Transverse colon (tissue), 4 donors: ENCODE results near the gene SLC34A1. TPM values are rescaled to one million over a fixed set of nuclear protein-coding genes. Genes with fewer than 3 reads are reported as not detected.

Source experiments
- DNase-seq: peaks from one replicate; pipeline ENCODE4 v3.0.0-alpha.2; 2019
- H3K27ac ChIP-seq, 4 donors: fragments of 200-600 bp; sonication (generic); 2 replicates each; pipeline ENCODE4 v1.5.1; 2016 to 2018; ENCODE audit warnings: inconsistent platforms in 4 of 4
- H3K27me3 ChIP-seq: fragments of 200-600 bp; sonication (generic); 2 replicates; pipeline ENCODE4 v1.5.1; 2017; ENCODE audit warnings: inconsistent platforms
- H3K36me3 ChIP-seq, 4 donors: fragments of 200-600 bp; sonication (generic); 2 replicates each; pipeline ENCODE4 v1.5.1; 2017 to 2019; ENCODE audit warnings: inconsistent platforms in 4 of 4
- H3K4me1 ChIP-seq, 4 donors: fragments of 200-600 bp; sonication (generic); 2 replicates each; pipeline ENCODE4 v1.5.1; 2017 to 2020; ENCODE audit warnings: inconsistent platforms in 4 of 4
- H3K4me3 ChIP-seq, 4 donors: fragments of 200-600 bp; sonication (generic); 1 replicate in 1 of 4; 2 replicates in 3 of 4; pipeline versions ENCODE4 v1.5.1 to v1.6.1; 2017 to 2019; ENCODE audit warnings: inconsistent platforms in 4 of 4
- H3K9me3 ChIP-seq, 2 donors: fragments of 200-600 bp; sonication (generic); 2 replicates each; pipeline ENCODE4 v1.5.1; 2017 to 2019; ENCODE audit warnings: inconsistent platforms in 2 of 2
- EP300 ChIP-seq: sonication (generic); formaldehyde crosslinking; IDR thresholded peaks from one replicate; pipeline ENCODE4 v1.6.1; 2017; ENCODE audit warnings: antibody characterized with exemption, low read depth
- POLR2A ChIP-seq: fragments of 450-650 bp; IDR thresholded peaks from one replicate; pipeline ENCODE4 v1.6.1; 2016; ENCODE audit warnings: antibody characterized with exemption, mild to moderate bottlenecking, moderate library complexity
- POLR2AphosphoS5 ChIP-seq, 3 donors: sonication (generic); formaldehyde crosslinking; IDR thresholded peaks; one replicate each; pipeline ENCODE4 v1.6.1; 2016; ENCODE audit warnings: antibody characterized with exemption in 3 of 3
- WGBS, 2 donors: methylation state at CpG; one replicate each; pipeline ENCODE4 v1.1.5; 2018; ENCODE audit warnings: low coverage in 1 of 2; 5-methylcytosine and 5-hydroxymethylcytosine counted together
- in situ Hi-C, 4 donors: fragments of 200-750 bp; cut with MboI; loops; one replicate each; pipeline versions ENCODE4 v1.15.0 to v1.15.1; 2017; ENCODE audit warnings: low sequenced_read_pairs in 3 of 4, low pct_ligation_motif_present in 1 of 4, low pct_unique_long_range_greater_than_20kb in 1 of 4
- intact Hi-C: fragments of 100-400 bp; cut with DNase I; formaldehyde crosslinking; loops from one replicate; pipeline ENCODE4 v1.15.1; 2023; ENCODE audit warnings: low total_unique reads
- total RNA-seq, 4 donors: library from RNA; depleted of rRNA; stranded (reverse); fragments of >200 nt; gene quantifications; one replicate each; pipeline ENCODE4 v1.1.0, GENCODE V29; 2016
- TF ChIP-seq, protein P1 (sequence below), 5 experiments: fragments of 200-600 bp in 3 of 5; fragments of 450-650 bp in 2 of 5; sonication (generic) in 3 of 5; IDR thresholded peaks; 1 replicate in 2 of 5; 2 replicates in 3 of 5; pipeline ENCODE4 v1.5.1; 2016 to 2017; ENCODE audit warnings: antibody characterized with exemption in 5 of 5, inconsistent platforms in 3 of 5, mild to moderate bottlenecking in 2 of 5, moderate library complexity in 1 of 5

Gene SLC34A1
- total RNA-seq, 4 donors from 2014 or later = 0.55 TPM; not detected in 3

DNA sequence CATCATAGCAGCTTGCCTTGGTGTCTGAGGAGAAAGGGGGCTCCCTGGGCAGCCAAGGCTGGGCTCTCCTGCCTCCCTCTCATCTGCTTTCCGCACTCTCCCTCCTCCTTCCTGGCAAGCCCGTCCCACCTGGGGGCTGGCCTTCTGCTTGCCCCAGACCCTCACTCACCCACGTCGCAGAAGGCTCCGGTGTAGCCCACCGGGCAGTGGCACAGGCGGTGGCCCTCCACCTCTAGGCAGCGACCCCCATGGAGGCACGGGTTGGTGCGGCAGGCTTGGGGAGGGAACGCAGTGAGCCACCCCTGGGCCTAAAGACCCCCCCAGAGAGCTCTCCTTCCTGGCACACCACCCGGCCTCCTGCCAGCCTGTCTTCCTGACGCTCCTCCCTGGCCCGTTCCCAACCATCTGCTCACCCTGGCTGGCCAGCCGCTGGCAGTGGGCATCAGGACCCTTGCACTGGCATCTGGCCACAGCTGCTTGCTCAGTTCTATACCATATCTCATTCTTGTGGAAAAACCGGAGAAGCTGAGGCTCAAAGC is 20.5 kb downstream of the SLC34A1 start:
- Histone ChIP-seq H3K9me3 (no peaks in the 10 kb centered on the region), H3K27me3 (peaks cover 42% of the 10 kb centered on the region), H3K4me3 (peak overlapping the region in 3 of 4 donors; percentile 34 to 81 (median 60)), H3K4me1 (peaks cover 20 to 47% (median 39%) of the 10 kb centered on the region in 4 donors), H3K36me3 (no peaks in the 10 kb centered on the region), H3K27ac (peak overlapping the region; percentile 61 to 86 (median 74))
- in situ Hi-C loops = no loop called here
- no peak for DNase-seq
- intact Hi-C loops = no loop called here
- TF ChIP-seq EP300 = no peak
- TF ChIP-seq, protein P1, sequence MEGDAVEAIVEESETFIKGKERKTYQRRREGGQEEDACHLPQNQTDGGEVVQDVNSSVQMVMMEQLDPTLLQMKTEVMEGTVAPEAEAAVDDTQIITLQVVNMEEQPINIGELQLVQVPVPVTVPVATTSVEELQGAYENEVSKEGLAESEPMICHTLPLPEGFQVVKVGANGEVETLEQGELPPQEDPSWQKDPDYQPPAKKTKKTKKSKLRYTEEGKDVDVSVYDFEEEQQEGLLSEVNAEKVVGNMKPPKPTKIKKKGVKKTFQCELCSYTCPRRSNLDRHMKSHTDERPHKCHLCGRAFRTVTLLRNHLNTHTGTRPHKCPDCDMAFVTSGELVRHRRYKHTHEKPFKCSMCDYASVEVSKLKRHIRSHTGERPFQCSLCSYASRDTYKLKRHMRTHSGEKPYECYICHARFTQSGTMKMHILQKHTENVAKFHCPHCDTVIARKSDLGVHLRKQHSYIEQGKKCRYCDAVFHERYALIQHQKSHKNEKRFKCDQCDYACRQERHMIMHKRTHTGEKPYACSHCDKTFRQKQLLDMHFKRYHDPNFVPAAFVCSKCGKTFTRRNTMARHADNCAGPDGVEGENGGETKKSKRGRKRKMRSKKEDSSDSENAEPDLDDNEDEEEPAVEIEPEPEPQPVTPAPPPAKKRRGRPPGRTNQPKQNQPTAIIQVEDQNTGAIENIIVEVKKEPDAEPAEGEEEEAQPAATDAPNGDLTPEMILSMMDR (IDR thresholded peaks at IDR 0.05) = peak in 1 of 5 experiments; percentile 2
- 0 to 38% methylated on average over 1 to 15 of the region's 16 CpGs for WGBS, 2 donors

DNA sequence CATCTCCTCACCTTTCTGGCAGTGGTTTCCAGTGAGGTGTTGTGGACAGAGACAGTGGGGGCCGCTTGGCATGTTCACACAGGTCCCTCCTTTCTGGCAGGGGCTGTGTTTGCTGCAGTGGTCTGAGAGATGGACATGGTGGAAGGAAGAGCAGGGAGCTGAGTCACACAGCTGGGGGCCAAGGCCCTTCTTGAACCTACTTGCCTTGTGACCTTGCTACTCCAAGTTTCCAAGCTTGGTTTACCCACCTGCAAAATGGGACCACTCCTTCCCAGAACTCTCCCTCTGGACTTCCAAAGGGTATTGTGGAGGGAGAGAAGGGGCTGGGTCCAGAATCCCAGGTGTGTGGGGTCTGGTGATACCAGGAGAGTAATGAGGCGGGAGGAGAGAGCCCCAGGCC is 21.1 kb downstream of the SLC34A1 start:
- Histone ChIP-seq H3K9me3 (no peaks in the 10 kb centered on the region), H3K4me3 (no peak overlapping the region), H3K27ac (no peak overlapping the region), H3K36me3 (no peaks in the 10 kb centered on the region), H3K27me3 (peaks cover 36% of the 10 kb centered on the region), H3K4me1 (peaks cover 20 to 41% (median 33%) of the 10 kb centered on the region in 4 donors)
- intact Hi-C loops = no loop called here
- in situ Hi-C loops = no loop called here
- no peak for DNase-seq
- TF ChIP-seq POLR2A = no peak
- TF ChIP-seq, protein P1 (IDR thresholded peaks at IDR 0.05) = no peak
- no peak for TF ChIP-seq EP300
- no peak for TF ChIP-seq POLR2AphosphoS5 (IDR thresholded peaks at IDR 0.05)
- 83% methylated on average over 2 of the region's 2 CpGs; no CpG with 5 or more reads in 1 of the 2 donors for WGBS, 2 donors

DNA sequence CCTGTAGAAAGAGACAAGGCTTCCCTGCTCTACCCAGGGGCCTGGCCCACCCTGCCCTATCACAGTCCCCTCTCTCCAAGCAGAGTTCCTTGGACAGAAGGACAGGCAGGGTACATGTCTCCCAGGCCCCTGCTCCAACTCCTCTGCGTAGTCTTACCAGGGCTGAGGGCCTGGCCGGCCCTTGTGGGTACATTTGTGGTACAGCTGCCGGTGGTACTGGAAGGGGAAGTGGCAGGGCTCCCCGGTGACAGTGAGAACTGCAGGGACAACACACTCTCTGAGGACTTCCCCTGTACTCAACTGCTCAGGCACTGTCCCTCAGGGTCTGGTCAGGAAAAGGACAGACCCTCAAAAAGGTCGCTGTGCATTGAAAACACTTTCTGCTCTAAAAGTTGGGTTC is 21.6 kb downstream of the SLC34A1 start:
- H3K27ac ChIP-seq = no peak overlapping the region
- H3K27me3 ChIP-seq = peaks cover 31% of the 10 kb centered on the region
- 69% methylated on average over 5 of the region's 5 CpGs; no CpG with 5 or more reads in 1 of the 2 donors for WGBS, 2 donors
- H3K9me3 ChIP-seq = no peaks in the 10 kb centered on the region
- DNase-seq = peak; percentile 61
- H3K4me3 ChIP-seq = no peak overlapping the region
- H3K4me1 ChIP-seq = peaks cover 20 to 40% (median 31%) of the 10 kb centered on the region in 4 donors
- in situ Hi-C loops = no loop called here
- no peaks in the 10 kb centered on the region for H3K36me3 ChIP-seq
- no peak for TF ChIP-seq POLR2A
- TF ChIP-seq EP300 = no peak
- no peak for TF ChIP-seq POLR2AphosphoS5 (IDR thresholded peaks at IDR 0.05)
- TF ChIP-seq, protein P1 (IDR thresholded peaks at IDR 0.05) = no peak
- intact Hi-C loops = no loop called here

DNA sequence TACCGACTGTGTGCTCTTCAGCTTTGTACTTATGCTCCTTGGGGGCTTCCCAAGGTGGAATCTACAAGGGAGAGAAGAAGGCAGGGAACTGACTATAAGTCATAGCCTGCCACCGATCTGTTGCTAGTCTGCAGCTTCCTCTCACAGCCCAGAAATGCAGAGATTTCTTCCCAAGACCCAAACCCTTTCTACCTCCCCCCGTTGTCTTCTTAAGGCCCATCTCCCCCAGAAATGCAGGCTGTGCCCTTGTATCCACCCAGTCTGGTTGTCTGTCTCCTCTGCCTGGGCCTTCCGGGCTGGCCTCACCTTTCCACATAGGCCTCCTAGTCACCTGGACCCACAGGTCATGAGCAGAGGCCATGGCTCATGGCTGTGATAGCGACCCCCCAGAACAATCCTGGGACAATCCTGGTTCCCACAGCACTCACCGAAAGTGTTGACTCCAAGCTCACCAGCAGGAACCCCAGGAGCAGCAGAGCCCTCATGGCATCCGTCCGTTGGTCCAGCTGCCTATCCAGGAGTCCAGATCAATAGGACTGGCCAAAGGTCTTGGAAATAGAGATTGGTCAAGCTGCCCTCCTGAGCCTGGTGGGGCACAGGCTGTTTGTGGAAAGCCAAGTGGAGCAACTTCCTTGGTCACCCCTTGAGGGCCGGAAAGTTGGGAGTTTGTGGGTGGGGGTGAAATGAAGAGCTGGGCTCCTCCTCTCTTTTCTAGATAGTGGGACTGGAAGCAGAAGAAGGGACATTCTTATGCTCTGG is 25.0 kb downstream of the SLC34A1 start, which contains the start of gene F12:
TSS of gene F12 (minus strand) at position 522 of the 759 bp plus-strand sequence. CDS start at position 485, 37 bp downstream.
- 92 to 100% methylated on average over 2 to 8 of the region's 9 CpGs for WGBS, 2 donors
- H3K9me3 ChIP-seq = no peaks in the 10 kb centered on the region
- no peaks in the 10 kb centered on the region for H3K36me3 ChIP-seq
- in situ Hi-C loops (no loop called here), intact Hi-C loops (no loop called here)
- no peak for DNase-seq
- TF ChIP-seq POLR2A (no peak), POLR2AphosphoS5 (IDR thresholded peaks at IDR 0.05) (no peak), EP300 (no peak)
- TF ChIP-seq, protein P1 (IDR thresholded peaks at IDR 0.05) = no peak
- peaks cover 6 to 16% (median 9%) of the 10 kb centered on the region in 4 donors for H3K4me1 ChIP-seq
- no peak within 1 kb of the TSS for H3K4me3 ChIP-seq
- no peaks in the 10 kb centered on the region for H3K27me3 ChIP-seq
- H3K27ac ChIP-seq = no peak within 1 kb of the TSS
